ENCODE results near the gene TRMT11. TPM values are rescaled to one million over a fixed set of nuclear protein-coding genes. Genes with fewer than 3 reads are reported as not detected.
A peak's percentile ranks its signal among the peaks of the same experiment; 100 is the strongest.

The TRMT11 gene
- total RNA-seq, 1 experiment from 2014 or later, result 24.2 TPM

GRCh38 chr6:125943528-125944433, 42.6 kb upstream of the TRMT11 start:
- BruUV-seq (replicated peaks), result no TSS peak
- ChIA-PET CTCF (no interaction called here), POLR2A (ENCODE audit: unreplicated experiment) (interaction anchor here (0.5 to 0.6 kb wide), 2 partner anchors 21 to 22 kb away, joined by 3 to 6 read pairs; no protein-coding TSS in a partner anchor)
- no peaks in the 10 kb centered on the region for H3K9me2 ChIP-seq (ENCODE audit: insufficient read depth)
- no peaks in the 10 kb centered on the region for H3K27me3 ChIP-seq (ENCODE audit: insufficient read depth, low read depth)
- H3K4me2 ChIP-seq, result peak overlapping the region; percentile 65
- no peaks in the 10 kb centered on the region for H4K20me1 ChIP-seq (ENCODE audit: insufficient read depth)
- no peaks in the 10 kb centered on the region for H3K79me2 ChIP-seq (ENCODE audit: low read depth)
- H3K9me3 ChIP-seq (ENCODE audit: insufficient read depth, low read depth), result no peaks in the 10 kb centered on the region
- H3K27ac ChIP-seq, result peak overlapping the region; percentile 98
- no peaks in the 10 kb centered on the region for H3K36me3 ChIP-seq (ENCODE audit: low read depth)
- no peak overlapping the region for H3K4me3 ChIP-seq
- DNase-seq, result peak in 1 of 2 experiments; percentile 23
- peaks cover 97% of the 10 kb centered on the region for H3K4me1 ChIP-seq (replicated peaks; ENCODE audit: insufficient read depth)
- TF ChIP-seq EZH2 (IDR thresholded peaks at IDR 0.05; ENCODE audit: low read depth), result no peak
- TF ChIP-seq CTCF (conservative IDR thresholded peaks at IDR 0.05), result no peak
- H3F3A ChIP-seq (ENCODE audit: insufficient read depth, low read depth), result peaks cover 64% of the 10 kb centered on the region
- intact Hi-C loops (cut with micrococcal nuclease; ENCODE audit: unreplicated experiment), result loop anchor here (10.0 kb wide), 1 partner anchor 749 kb away; no protein-coding TSS in a partner anchor
- H2AFZ ChIP-seq, result no peak overlapping the region

DNA sequence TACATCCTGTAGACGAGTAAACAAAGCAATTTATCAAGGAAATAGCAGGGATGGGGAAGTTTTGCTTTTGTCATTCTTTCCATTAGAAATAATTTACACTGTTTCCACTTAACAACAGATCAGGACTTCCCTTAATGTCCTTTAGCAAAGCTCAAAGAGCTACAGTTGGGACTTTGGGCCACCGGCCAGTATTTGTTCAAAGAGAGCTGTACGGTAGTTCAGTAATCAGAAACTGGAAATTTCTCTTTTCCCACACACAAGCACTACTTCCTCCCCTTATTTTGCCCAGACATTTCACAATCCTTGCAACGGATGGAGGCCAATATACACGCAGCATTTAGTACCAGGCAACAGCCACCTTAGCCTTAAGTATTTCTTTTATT, 41.9 kb upstream of the TRMT11 start:
- BruUV-seq (replicated peaks), result no TSS peak
- peak; percentile 19 to 36 for DNase-seq
- Histone ChIP-seq H3K9me3 (ENCODE audit: insufficient read depth, low read depth) (no peaks in the 10 kb centered on the region), H3K27ac (peak overlapping the region; percentile 98), H4K20me1 (ENCODE audit: insufficient read depth) (no peaks in the 10 kb centered on the region), H3K79me2 (ENCODE audit: low read depth) (no peaks in the 10 kb centered on the region), H3K9me2 (ENCODE audit: insufficient read depth) (no peaks in the 10 kb centered on the region), H3K36me3 (ENCODE audit: low read depth) (no peaks in the 10 kb centered on the region), H2AFZ (no peak overlapping the region), H3K27me3 (ENCODE audit: insufficient read depth, low read depth) (no peaks in the 10 kb centered on the region), H3K4me3 (no peak overlapping the region), H3F3A (ENCODE audit: insufficient read depth, low read depth) (peaks cover 62% of the 10 kb centered on the region), H3K4me2 (peak overlapping the region; percentile 65; the same call in 1 of the 2 replicates), H3K4me1 (replicated peaks; ENCODE audit: insufficient read depth) (peaks cover 97% of the 10 kb centered on the region)
- POLR2A ChIA-PET (ENCODE audit: unreplicated experiment), result interaction anchor here (0.6 kb wide), 1 partner anchor 21 kb away, joined by 6 read pairs; no protein-coding TSS in a partner anchor
- no peak for TF ChIP-seq EZH2 (IDR thresholded peaks at IDR 0.05; ENCODE audit: low read depth)
- no peak for TF ChIP-seq CTCF (conservative IDR thresholded peaks at IDR 0.05)
- CTCF ChIA-PET, result no interaction called here
- intact Hi-C loops (cut with micrococcal nuclease; ENCODE audit: unreplicated experiment), result loop anchor here (10.0 kb wide), 1 partner anchor 750 kb away; no protein-coding TSS in a partner anchor

DNA sequence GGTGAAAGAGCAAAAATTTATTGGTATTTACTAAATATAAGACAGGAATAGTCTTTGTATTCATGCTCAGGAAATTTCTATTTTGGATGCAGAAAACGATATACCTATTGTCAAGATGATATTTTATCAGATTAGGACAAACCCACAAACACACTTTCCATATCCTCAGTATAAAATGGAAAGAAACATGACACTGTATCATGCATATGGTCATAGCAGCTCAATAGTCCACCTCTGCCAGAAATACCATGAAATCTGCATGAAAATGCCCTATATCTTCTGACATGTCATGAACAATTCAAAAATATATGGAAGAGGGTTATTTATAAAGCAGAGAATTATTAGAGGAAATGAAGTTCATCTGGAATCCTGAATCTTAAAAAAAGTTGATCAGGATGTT, 41.4 kb upstream of the TRMT11 start:
- Histone ChIP-seq H3K79me2 (ENCODE audit: low read depth) (no peaks in the 10 kb centered on the region), H3K4me3 (no peak overlapping the region), H3K27me3 (ENCODE audit: insufficient read depth, low read depth) (no peaks in the 10 kb centered on the region), H4K20me1 (ENCODE audit: insufficient read depth) (no peaks in the 10 kb centered on the region), H3K4me1 (replicated peaks; ENCODE audit: insufficient read depth) (peaks cover 92% of the 10 kb centered on the region), H3K4me2 (peak overlapping the region; percentile 65), H3K9me2 (ENCODE audit: insufficient read depth) (no peaks in the 10 kb centered on the region), H2AFZ (no peak overlapping the region), H3K27ac (peak overlapping the region; percentile 98), H3K9me3 (ENCODE audit: insufficient read depth, low read depth) (no peaks in the 10 kb centered on the region), H3K36me3 (ENCODE audit: low read depth) (no peaks in the 10 kb centered on the region), H3F3A (ENCODE audit: insufficient read depth, low read depth) (peaks cover 57% of the 10 kb centered on the region)
- CTCF ChIA-PET, result no interaction called here
- intact Hi-C loops (cut with micrococcal nuclease; ENCODE audit: unreplicated experiment), result loop anchor here (10.0 kb wide), 1 partner anchor 750 kb away; no protein-coding TSS in a partner anchor
- BruUV-seq (replicated peaks), result no TSS peak
- POLR2A ChIA-PET (ENCODE audit: unreplicated experiment), result interaction anchor here (0.5 to 0.6 kb wide), 2 partner anchors 21 to 41 kb away, joined by 3 read pairs; no protein-coding TSS in a partner anchor
- no peak for TF ChIP-seq CTCF (conservative IDR thresholded peaks at IDR 0.05)
- TF ChIP-seq EZH2 (IDR thresholded peaks at IDR 0.05; ENCODE audit: low read depth), result no peak
- no peak for DNase-seq

Measured in PC-9 (cell line).